Hypothalamus (tissue), 51 donors: Measurements from ENCODE around the gene SLC7A6.
"Not testable (repeated sequence)": the region's sequence is repeated elsewhere in the genome, so short reads cannot be mapped to it uniquely, and the experiment has no call there.

ENCODE experiments used
- DNase-seq, 51 donors: peaks; one replicate each; lab custom pipeline; 2025; lab: John Stamatoyannopoulos, UW

SLC7A6 gene

DNA sequence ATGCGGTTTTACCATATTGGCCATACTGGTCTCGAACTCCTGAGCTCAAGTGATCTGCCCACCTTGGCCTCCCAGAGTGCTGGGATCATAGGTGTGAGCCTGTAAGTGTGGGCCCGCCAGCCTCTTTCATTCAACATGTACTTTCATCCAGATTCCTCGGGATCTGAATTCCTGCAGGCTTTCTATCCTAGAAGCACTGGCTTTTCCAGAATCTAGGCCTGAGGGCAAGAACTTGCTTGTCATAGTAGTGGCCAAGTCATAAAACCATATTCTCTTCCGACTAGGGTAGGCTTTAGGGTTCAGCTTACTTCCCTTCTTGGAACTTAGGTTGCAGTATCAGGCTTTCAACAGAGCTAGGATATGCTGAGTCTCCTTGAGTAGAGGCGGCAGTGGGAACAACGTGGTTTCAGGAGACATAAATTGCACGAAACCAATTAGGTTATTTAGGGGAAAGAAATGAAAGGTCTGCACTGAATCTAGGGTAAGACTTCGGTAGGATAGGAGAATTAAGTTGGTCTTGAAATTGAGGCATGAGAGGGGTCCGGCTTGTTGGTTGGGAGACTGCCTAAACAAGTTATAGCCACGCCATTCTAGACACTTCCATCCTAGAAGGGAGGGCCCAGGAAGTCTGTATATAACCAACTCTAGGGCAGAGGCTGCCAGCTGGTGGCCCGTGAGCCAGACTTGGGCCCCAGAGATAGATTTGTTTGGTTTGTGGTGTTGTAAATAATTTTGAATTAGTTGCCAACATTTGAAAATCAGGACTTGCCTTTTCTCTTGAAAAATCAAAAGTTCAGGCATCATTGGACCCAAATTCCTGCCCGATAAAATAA lies 15.6 kb downstream of the SLC7A6 start:
- no peak for DNase-seq

DNA sequence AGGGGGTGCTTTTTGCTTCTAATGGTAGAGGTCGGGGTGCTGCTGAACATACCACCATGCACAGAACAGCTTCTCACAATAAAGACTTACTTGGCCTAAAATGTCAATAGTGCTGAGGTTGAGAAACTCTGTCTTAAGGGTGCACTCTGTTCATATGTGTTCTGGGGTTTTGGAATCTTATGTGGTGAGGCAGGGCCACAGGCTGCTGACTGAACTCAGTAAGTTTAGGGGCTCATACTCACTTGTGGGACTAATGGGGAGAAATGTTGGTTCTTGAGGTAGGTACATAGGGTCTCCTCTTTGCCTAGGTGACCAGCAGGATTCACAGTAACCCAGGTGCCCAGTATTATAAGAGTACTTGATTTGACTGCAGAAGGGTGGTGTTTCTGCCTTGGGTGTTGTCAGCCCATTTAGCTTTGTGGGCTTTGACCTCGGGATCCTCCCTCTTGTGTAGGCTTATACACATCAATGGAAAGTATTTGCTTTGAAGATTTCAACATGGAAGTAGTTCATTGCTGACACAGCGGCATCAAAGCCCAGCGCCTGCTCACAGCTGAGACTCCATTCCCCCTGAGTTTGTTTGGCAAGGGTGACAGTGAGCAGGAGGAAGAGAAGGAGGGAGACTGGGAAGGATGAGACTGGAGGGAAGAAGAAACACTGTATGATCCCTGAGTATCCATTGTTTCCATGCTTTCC lies 17.2 kb downstream of the SLC7A6 start:
- no peak for DNase-seq

DNA sequence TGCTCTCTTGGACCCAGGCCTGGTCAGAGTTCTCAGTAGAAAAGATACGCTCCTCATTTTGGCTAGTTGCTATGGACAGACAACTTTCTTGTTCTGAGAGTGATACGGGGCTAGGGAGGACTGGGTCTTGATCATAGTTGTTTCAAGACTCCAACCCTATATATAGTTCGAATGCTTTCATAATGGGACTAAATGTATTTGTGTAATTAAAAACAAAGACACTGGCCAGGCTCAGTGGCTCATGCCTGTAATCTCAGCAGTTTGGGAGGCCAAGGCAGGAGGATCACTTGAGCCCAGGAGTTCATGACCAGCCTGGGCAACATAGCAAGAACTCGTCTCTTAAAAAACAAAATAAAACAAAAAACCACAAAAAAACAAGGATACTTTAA lies 17.7 kb downstream of the SLC7A6 start:
- no peak for DNase-seq

- no peak for DNase-seq
Measured at GRCh38 chr16:68283346-68283745, 19.0 kb downstream of the SLC7A6 start.

DNA sequence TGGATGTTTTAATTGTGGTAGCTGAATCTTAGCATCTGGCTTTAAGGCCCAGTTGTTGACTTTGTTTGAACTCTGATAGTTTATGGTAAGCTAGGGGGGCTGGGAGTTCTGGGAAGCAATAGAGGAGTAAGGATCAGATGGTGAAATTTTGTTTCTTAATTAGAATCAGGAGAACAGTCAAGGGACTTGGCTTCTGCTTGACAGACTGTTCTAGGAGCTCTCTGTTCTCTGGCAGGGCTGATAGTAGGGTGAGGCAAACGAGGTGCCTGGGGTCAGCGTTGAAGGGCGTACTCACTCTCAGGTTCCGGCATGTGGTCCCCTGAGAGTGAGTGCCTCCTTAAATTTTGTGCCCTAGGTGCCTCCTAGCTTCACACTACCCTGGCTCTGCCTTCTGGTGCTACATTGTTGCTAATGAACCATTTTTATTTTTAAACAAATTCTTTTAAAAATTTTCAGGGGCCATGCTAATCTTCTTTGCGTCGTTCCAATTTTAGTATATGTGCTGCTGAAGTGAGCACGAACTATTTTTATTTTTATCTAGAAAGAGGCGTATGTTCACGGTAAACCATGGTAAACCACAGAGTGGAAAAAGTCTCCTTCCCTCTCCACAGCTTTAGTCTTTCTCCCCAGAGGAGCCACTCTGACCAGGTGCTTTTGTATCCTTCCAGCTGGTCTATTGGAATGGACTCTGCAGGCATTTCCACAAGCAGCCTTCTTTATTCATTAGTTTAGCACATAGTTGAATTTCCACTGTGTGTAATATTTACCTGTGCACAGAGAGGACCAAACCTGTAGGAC lies 19.7 kb downstream of the SLC7A6 start:
- no peak for DNase-seq

- no peak for DNase-seq
Measured at GRCh38 chr16:68284847-68285246, 20.5 kb downstream of the SLC7A6 start.

- no peak for DNase-seq
Measured at GRCh38 chr16:68285683-68286082, 21.4 kb downstream of the SLC7A6 start.

- DNase-seq, result no peak
Measured at GRCh38 chr16:68286153-68287074, 22.1 kb downstream of the SLC7A6 start.

DNA sequence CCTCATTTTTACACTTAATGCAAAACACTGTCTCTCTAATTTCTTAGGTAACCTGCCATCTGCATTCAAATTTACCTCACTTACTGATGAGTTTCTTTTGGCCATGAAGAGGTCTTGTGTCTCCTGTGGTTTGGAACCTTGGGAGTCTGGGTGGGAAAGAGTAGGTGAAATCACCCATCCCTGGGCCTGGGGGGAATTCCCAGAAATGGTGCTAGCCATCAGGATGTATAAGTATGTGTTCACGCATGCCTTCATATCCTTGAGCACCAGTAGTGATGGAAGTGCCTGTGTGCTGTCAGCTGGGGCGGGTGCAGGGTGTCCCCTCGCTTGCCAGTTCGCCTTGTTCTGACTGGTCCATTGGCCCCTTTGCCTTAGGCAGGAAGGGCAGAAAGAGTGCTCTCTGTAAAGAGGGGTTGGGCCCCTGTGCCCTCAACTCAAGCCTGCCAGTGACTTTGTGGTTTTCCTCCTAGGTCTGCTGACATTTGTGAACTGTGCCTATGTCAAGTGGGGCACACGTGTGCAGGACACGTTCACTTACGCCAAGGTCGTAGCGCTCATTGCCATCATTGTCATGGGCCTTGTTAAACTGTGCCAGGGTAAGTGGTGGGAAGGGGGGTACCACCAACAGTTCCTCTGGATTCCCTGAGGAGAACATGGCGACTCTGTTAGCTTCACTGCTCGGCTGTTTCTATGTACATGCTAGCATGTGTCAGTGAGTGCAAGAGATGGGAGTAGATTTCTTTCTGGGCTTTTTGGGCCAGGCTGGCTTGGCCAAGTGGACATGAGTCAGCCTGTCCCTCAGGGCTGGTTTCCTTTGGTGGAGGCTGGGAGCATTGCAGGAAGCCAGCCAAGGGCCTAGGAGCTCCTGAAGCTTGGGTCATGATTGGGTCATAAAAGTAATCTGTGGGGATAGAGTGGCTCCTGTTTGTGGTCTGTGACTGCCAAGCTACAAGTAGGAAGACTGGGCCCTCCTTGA lies 23.2 kb downstream of the SLC7A6 start:
- peak in 1 of 51 donors; percentile 8 for DNase-seq

DNA sequence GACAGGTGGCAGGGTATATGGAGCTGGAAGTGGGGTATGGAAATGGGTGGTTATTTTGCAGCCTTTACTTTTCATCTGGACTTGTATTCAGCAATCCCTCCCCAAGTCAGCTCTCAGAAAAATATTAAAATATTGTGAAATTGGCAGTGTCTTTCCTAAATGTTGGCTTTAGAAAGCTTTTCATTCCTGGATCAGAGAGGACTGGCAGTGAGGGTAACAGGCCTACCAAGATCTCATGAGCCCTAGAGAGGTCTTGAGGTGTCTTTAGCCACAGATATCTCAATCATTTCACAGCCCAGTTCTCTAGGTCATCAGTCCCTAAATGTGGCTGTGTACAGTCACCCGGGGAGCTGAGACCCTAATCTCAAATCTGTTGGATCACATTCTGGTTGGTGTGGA lies 23.9 kb downstream of the SLC7A6 start:
- DNase-seq, result no peak

DNA sequence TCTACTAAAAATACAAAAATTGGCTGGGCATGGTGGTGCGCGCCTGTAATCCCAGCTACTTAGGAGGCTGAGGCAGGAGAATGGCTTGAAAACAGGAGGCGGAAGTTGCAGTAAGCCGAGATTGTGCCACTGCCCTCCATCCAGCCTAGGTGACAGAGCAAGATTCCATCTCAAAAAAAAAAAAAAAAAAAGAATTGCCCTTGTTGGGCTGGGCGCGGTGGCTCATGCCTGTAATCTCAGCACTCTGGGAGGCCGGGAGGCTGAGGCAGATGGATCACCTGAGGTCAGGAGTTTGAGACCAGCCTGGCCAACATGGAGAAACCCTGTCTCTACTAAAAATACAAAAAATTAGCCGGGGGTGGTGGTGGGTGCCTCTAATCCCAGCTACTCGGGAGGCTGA lies 24.5 kb downstream of the SLC7A6 start:
- not testable (repeated sequence) for DNase-seq

GRCh38 chr16:68289202-68289601 lies 24.9 kb downstream of the SLC7A6 start:
- no peak for DNase-seq

DNA sequence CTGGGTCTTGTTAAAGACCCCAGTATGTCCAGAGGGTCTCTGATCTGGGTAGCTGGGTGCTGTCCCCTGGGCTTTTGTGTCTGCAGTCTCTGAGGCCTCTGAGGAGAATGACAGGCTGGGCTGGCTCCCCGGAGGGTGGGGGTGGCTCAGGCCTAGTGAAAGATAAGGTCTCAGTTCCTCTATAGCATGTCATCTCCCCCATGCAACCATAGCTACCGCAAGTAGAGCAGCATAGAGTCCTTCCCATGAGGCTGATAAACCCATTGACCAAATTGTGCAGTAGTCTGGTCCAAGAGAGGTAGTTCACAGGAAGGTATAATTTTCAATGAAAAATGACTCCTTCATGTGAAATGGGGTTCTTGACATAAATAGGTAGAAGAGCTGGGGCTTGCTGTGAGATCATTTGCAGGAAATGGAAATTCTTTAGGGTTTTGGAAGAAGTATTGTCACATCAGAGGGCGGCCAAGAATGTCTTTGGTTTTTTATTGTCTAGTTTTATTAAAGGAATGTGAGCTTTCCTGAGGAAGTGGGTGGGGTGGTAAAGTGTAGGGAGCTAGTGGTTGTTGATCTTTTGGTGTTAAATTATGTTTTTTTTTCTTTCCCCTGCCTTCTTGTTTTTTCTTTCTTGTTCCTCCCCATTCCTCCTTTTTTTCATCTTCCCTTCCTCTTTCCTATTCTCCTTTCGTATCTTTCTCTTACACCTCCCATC lies 25.4 kb downstream of the SLC7A6 start:
- no peak for DNase-seq

- no peak for DNase-seq
Measured at GRCh38 chr16:68290450-68290849, 26.1 kb downstream of the SLC7A6 start.

GRCh38 chr16:68291227-68291626 lies 26.9 kb downstream of the SLC7A6 start:
- no peak for DNase-seq

DNA sequence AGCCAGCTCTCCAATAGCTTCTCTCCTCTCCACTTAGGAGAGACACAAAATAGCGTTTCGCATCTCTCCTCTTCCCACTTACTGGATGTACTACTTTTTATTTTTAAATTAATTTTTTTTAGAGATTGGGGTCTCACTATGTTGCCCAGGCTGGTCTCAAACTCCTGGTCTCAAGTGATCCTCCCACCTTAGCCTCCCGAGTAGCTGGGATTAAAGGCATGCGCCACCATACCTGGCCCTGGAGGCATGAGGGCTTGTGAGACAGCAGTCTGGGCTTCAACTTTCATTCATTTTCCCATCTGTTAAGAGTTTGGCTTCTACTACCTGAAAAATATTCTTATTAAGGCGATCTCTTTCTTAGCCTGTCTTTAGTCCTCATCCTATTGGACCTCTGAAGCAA lies 28.1 kb downstream of the SLC7A6 start:
- DNase-seq, result no peak

DNA sequence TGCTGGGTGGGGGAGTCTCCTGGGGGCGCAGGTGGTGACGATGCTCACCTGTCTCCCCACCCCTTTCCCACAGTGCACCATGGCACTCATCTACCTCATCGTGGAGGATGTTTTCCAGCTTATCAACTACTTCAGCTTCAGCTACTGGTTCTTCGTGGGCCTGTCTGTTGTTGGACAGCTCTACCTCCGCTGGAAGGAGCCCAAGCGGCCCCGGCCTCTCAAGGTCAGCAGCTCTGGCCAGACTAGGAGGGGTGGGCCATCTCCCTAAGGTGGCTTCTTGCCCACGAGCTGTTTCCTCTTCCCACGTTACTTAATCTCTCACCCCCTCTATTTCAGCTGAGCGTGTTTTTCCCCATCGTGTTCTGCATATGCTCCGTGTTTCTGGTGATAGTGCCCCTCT lies 32.0 kb downstream of the SLC7A6 start:
- DNase-seq, result no peak

- peak in 3 of 51 donors; percentile 3 to 15 (median 7) for DNase-seq
Measured at GRCh38 chr16:68296693-68297092, 32.4 kb downstream of the SLC7A6 start.
